SK-N-MC (cell line): ENCODE data around the gene EBNA1BP2.
A peak's percentile ranks its signal among the peaks of the same experiment; 100 is the strongest.
"Not testable (repeated sequence)": the region's sequence is repeated elsewhere in the genome, so short reads cannot be mapped to it uniquely, and the experiment has no call there.

Experiments
- DNase-seq: peaks from one replicate; pipeline ENCODE4 v3.0.0-alpha.2; 2011; ENCODE audit warnings: low read depth, low spot score
- H3K27ac ChIP-seq: fragments of 200-600 bp; sonication (generic); 2 replicates; pipeline ENCODE4 v1.5.1; 2016; ENCODE audit warnings: mixed run types
- H3K36me3 ChIP-seq: fragments of 200-600 bp; sonication (generic); 2 replicates; pipeline ENCODE4 v1.6.1; 2017; ENCODE audit warnings: antibody characterized with exemption, low read length, mixed read lengths; ENCODE audit not compliant: insufficient read depth
- H3K4me3 ChIP-seq: fragments of 200-600 bp; sonication (generic); 2 replicates; pipeline ENCODE4 v1.5.1; 2016
- H3K9ac ChIP-seq: fragments of 200-600 bp; sonication (generic); 2 replicates; pipeline ENCODE4 v1.8.0; 2017; ENCODE audit warnings: mixed run types, mixed read lengths; ENCODE audit not compliant: insufficient read length
- H3K9me3 ChIP-seq: fragments of 200-600 bp; sonication (generic); 2 replicates; pipeline ENCODE4 v1.6.1; 2017; ENCODE audit warnings: low read depth, mild to moderate bottlenecking, antibody characterized with exemption, low read length, moderate library complexity, mixed read lengths
- EZH2 ChIP-seq: fragments of 200-600 bp; sonication (generic); IDR thresholded peaks from one replicate; pipeline ENCODE4 v1.6.1; 2017; ENCODE audit warnings: antibody characterized with exemption
- FOXP2 ChIP-seq: optimal IDR thresholded peaks from 2 replicates; pipeline ENCODE3; 2011; ENCODE audit warnings: mild to moderate bottlenecking, moderate library complexity; ENCODE audit not compliant: insufficient read depth; ENCODE audit errors: extremely low read length, control extremely low read depth
- POLR2AphosphoS5 ChIP-seq: IDR thresholded peaks from 2 replicates; pipeline ENCODE4 v1.6.1; 2012; ENCODE audit warnings: mild to moderate bottlenecking, low read depth, low read length, borderline replicate concordance

The EBNA1BP2 gene

DNA sequence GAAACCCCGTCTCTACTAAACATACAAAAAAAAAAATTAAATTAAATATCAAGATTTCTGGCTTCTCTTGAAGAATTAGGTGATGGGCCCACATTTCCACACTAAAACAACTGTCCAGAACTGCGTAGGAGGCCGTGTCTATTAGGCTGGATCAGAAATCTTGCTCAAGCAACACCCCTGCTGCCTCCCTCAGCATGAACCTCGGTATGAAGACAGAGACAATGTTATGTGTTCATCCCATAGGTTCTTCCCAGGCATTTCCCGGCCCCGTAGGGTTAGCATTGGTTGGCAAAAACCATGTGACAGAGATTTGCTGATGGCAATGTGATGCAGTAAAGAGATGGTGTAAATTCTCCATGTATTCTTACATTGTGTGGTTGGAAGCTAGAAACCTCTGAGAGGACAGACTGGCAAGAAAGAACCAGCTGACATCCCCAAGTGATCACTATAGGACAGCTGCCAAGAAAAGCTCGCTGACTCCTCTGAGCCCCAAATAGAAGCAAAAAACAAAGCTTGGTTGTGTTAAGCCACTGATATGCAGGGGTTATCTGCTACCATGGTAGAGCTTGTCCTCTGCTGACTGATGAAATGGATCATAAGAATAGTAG lies 34.5 kb downstream of the EBNA1BP2 start:
- DNase-seq: no peak
- TF ChIP-seq POLR2AphosphoS5 (no peak), EZH2 (no peak), FOXP2 (no peak)
- Histone ChIP-seq H3K27ac (no peak overlapping the region), H3K36me3 (no peaks in the 10 kb centered on the region), H3K4me3 (no peak overlapping the region), H3K9me3 (no peaks in the 10 kb centered on the region; the same call in 1 of the 2 replicates), H3K9ac (no peak overlapping the region)

DNA sequence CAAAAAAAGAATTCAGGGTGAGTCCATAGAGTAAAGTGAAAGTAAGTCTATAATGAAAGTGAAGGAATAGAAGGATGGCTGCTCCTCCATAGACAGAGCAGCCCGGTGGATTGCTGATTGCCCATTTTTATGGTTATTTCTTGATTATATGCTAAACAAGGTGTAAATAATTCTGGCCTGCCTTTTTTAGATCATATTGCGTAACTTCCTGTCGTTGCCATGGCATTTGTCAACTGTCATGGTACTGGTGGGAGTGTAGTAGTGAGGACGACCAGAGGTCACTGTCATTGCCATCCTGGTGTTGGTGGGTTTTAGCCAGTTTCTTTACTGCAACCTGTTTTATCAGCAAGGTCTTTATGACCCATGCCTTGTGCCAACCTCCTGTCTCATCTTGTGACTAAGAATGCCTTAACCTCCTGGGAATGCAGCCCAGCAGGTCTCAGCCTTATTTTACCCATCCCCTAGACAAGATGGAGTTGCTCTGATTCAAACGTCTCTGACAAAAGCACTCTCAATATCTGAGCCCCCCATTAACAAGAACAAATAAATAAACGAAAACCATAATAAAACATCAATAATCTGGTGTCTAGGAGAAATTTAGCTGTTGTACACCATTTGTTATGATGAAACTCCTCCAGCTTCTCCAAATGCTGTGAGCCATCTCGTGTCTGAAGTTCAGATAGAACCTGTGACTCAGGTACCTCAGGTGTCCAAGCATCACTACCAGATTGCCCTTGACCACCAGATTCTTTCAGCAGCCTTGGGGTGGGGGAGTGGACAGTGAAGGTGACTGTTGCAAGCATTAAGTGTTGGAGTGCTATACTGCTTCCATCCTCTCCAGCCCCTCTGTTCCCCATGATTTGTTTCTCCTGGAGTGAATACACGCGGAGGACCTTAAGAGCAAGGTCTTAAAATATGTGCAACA lies 36.0 kb downstream of the EBNA1BP2 start:
- Histone ChIP-seq H3K36me3 (no peaks in the 10 kb centered on the region), H3K9ac (no peak overlapping the region), H3K4me3 (no peak overlapping the region), H3K27ac (no peak overlapping the region), H3K9me3 (no peaks in the 10 kb centered on the region; the same call in 1 of the 2 replicates)
- TF ChIP-seq EZH2 (no peak), POLR2AphosphoS5 (no peak), FOXP2 (no peak)
- DNase-seq: no peak

DNA sequence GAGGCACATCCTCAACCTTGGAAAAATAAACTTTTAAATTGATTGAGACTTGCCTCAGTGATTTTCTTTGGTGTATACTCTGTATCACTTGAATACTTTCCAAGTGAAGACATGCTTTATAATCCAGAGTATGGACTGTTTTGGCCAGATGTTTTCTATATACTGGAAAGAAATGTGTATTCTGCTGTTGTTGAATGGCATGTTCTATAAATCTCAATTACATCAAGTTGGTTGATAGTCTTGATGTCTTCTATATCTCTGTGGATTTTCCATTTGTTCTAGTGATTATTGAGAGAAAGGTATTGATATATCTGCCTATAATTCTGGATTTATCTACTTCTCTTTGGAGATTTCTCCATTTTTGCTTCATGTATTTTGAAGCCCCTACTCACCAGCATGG lies 37.5 kb downstream of the EBNA1BP2 start:
- TF ChIP-seq POLR2AphosphoS5: no peak
- TF ChIP-seq EZH2: no peak
- no peak for TF ChIP-seq FOXP2
- Histone ChIP-seq H3K36me3 (no peaks in the 10 kb centered on the region), H3K9me3 (no peaks in the 10 kb centered on the region; the same call in 1 of the 2 replicates), H3K4me3 (no peak overlapping the region), H3K27ac (peak overlapping the region; percentile 81; the same call in 1 of the 2 replicates), H3K9ac (no peak overlapping the region)
- no peak for DNase-seq

- DNase-seq: no peak
- Histone ChIP-seq H3K4me3 (peak overlapping the region; percentile 23; the same call in 1 of the 2 replicates), H3K36me3 (no peaks in the 10 kb centered on the region), H3K9me3 (no peaks in the 10 kb centered on the region; the same call in 1 of the 2 replicates), H3K9ac (peak overlapping the region; percentile 35), H3K27ac (peak overlapping the region; percentile 81)
- TF ChIP-seq FOXP2 (no peak), POLR2AphosphoS5 (no peak), EZH2 (no peak)
Measured at GRCh38 chr1:43134068-43134467, 38.0 kb downstream of the EBNA1BP2 start.

DNA sequence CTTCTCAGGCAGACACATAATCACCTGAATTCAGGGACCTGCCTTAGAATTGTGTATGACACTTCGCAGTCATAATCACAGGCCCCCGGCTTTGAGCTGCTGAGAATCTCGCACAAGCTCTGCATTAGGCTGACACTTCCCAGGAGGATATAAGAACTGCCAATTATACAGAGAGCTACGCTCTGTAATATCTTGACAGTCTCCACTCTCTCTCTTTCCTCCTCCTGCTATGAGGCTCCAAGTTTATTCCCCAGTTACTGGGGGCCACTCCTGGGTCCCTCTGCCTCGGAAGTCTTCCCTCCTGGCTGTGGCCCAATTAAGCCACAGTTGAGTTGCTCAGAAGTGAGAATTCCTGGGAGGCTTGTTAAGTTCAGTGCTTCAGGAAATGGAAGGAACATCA lies 42.7 kb downstream of the EBNA1BP2 start:
- H3K9me3 ChIP-seq: no peaks in the 10 kb centered on the region; the same call in 1 of the 2 replicates
- TF ChIP-seq EZH2: no peak
- TF ChIP-seq FOXP2: no peak
- DNase-seq: no peak
- no peak overlapping the region for H3K4me3 ChIP-seq
- H3K27ac ChIP-seq: no peak overlapping the region
- H3K36me3 ChIP-seq: no peaks in the 10 kb centered on the region
- no peak overlapping the region for H3K9ac ChIP-seq

GRCh38 chr1:43128816-43129215 lies 43.3 kb downstream of the EBNA1BP2 start:
- no peak overlapping the region for H3K4me3 ChIP-seq
- TF ChIP-seq EZH2: no peak
- TF ChIP-seq FOXP2: no peak
- H3K9ac ChIP-seq: no peak overlapping the region
- no peaks in the 10 kb centered on the region; the same call in 1 of the 2 replicates for H3K9me3 ChIP-seq
- no peaks in the 10 kb centered on the region for H3K36me3 ChIP-seq
- H3K27ac ChIP-seq: no peak overlapping the region
- no peak for DNase-seq

- Histone ChIP-seq H3K9me3 (0 out of 2 replicates have a peak, but pooled peaks cover 3% of the 10 kb centered on the region), H3K9ac (no peak overlapping the region), H3K36me3 (no peaks in the 10 kb centered on the region), H3K4me3 (no peak overlapping the region), H3K27ac (no peak overlapping the region)
- TF ChIP-seq EZH2 (no peak), POLR2AphosphoS5 (no peak), FOXP2 (no peak)
- DNase-seq: no peak
Measured at GRCh38 chr1:43123031-43123430, 49.1 kb downstream of the EBNA1BP2 start.

DNA sequence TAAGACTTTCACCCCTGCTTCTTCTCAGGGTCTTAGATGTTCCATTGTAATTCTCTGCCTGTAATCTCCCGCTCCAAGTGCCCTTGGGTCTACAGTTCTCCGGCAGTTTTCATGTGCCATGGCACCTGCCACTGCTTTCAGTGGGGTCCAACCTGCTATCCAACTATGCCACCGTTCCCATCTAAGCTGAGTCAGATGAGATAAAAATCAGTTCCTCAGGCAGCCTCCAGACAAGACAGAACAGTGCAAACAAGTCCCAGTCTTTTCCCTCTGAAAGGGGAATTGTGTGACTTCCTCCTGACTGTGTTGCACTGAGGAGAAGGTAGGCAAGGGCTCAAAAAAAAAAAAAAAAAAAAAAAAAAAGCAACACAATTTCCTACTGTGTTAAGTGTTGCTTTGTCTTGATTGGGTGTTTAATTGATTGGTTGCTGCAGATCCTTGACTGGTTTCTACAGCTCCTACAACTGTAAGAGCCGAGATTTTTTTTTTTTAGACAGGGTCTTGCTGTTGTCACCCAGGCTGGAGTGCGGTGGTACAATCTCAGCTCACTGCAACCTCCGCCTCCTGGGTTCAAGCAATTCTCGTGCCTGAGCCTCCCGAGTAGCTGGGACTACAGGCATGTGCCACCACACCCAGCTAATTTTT lies 50.7 kb downstream of the EBNA1BP2 start:
- TF ChIP-seq POLR2AphosphoS5: no peak
- no peak for TF ChIP-seq FOXP2
- no peak for TF ChIP-seq EZH2
- Histone ChIP-seq H3K27ac (no peak overlapping the region), H3K4me3 (no peak overlapping the region), H3K36me3 (no peaks in the 10 kb centered on the region), H3K9me3 (0 out of 2 replicates have a peak, but pooled peaks cover 3% of the 10 kb centered on the region), H3K9ac (no peak overlapping the region)
- DNase-seq: no peak

DNA sequence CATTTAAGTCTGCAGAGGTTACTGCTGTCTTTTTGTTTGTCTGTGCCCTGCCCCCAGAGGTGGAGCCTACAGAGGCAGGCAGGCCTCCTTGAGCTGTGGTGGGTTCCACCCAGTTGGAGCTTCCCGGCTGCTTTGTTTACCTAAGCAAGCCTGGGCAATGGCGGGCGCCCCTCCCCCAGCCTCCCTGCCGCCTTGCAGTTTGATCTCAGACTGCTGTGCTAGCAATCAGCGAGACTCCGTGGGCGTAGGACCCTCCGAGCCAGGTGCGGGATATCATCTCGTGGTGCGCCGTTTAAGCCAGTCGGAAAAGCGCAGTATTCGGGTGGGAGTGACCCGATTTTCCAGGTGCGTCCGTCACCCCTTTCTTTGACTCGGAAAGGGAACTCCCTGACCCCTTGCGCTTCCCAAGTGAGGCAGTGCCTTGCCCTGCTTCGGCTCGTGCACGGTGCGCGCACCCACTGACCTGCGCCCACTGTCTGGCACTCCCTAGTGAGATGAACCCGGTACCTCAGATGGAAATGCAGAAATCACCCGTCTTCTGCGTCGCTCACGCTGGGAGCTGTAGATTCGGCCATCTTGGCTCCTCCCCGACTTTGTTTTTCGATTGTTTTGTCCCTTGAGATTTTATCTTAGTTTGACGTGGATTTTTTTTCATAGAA lies 52.0 kb downstream of the EBNA1BP2 start:
- not testable (repeated sequence) for H3K36me3 ChIP-seq, H3K4me3 ChIP-seq, H3K9me3 ChIP-seq, H3K27ac ChIP-seq, DNase-seq, H3K9ac ChIP-seq
